Body of pancreas (tissue), 4 donors: Measurements from ENCODE around the gene MSX1. TPM values are rescaled to one million over a fixed set of nuclear protein-coding genes. Genes with fewer than 3 reads are reported as not detected.

Experiments
- ATAC-seq: fragments of 150-250 bp; one replicate; pipeline ENCODE4 v1.9.1; 2016
- DNase-seq, 4 donors: peaks; one replicate each; pipeline ENCODE4 v3.0.0-alpha.2; 2019
- H3K27ac ChIP-seq, 4 donors: fragments of 200-600 bp; sonication (generic); 1 replicate in 3 of 4; 2 replicates in 1 of 4; pipeline versions ENCODE4 v1.5.1 to v1.6.1; 2016 to 2019; ENCODE audit warnings: mild to moderate bottlenecking in 1 of 4, mixed read lengths in 1 of 4, moderate library complexity in 1 of 4
- H3K27me3 ChIP-seq, 2 donors: fragments of 200-600 bp; sonication (generic); one replicate each; pipeline ENCODE4 v1.6.0; 2016; ENCODE audit warnings: mild to moderate bottlenecking in 1 of 2
- H3K36me3 ChIP-seq, 2 donors: fragments of 200-600 bp; sonication (generic); replicated peaks in 1 of 2; 2 replicates each; pipeline ENCODE4 v1.5.1; 2016; ENCODE audit warnings: low read depth in 2 of 2; ENCODE audit not compliant: insufficient read depth in 1 of 2
- H3K4me1 ChIP-seq: fragments of 200-600 bp; sonication (generic); one replicate; pipeline ENCODE4 v1.6.0; 2016
- H3K4me3 ChIP-seq, 2 donors: fragments of 200-600 bp; sonication (generic); 1 replicate in 1 of 2; 2 replicates in 1 of 2; pipeline ENCODE4 v1.5.1; 2016 to 2019
- H3K9me3 ChIP-seq, 3 donors: fragments of 200-600 bp; sonication (generic); 1 replicate in 2 of 3; 2 replicates in 1 of 3; pipeline ENCODE4 v1.5.1; 2016
- POLR2A ChIP-seq, 3 donors: fragments of 450-650 bp; IDR thresholded peaks; one replicate each; pipeline ENCODE4 v1.6.1; 2016; ENCODE audit warnings: antibody characterized with exemption in 3 of 3, mild to moderate bottlenecking in 2 of 3
- WGBS, 2 donors: methylation state at CpG; one replicate each; pipeline ENCODE4 v1.1.5; 2017; 5-methylcytosine and 5-hydroxymethylcytosine counted together
- intact Hi-C: fragments of 100-400 bp; cut with DNase I; formaldehyde crosslinking; loops from one replicate; pipeline ENCODE4 v1.15.1; 2023
- total RNA-seq, 2 donors: library from RNA; depleted of rRNA; stranded (reverse); fragments of >200 nt; gene quantifications; one replicate each; pipeline ENCODE4 v1.1.0, GENCODE V29; 2016
- TF ChIP-seq, protein P1 (sequence below), 7 experiments: fragments of 450-650 bp in 4 of 7; fragments of 200-600 bp in 3 of 7; sonication (generic) in 3 of 7; IDR thresholded peaks; one replicate each; pipeline ENCODE4 v1.5.1; 2016 to 2019; ENCODE audit warnings: antibody characterized with exemption in 7 of 7

MSX1 gene
- total RNA-seq, 2 donors from 2014 or later, result 3.9 to 7.6 TPM

DNA sequence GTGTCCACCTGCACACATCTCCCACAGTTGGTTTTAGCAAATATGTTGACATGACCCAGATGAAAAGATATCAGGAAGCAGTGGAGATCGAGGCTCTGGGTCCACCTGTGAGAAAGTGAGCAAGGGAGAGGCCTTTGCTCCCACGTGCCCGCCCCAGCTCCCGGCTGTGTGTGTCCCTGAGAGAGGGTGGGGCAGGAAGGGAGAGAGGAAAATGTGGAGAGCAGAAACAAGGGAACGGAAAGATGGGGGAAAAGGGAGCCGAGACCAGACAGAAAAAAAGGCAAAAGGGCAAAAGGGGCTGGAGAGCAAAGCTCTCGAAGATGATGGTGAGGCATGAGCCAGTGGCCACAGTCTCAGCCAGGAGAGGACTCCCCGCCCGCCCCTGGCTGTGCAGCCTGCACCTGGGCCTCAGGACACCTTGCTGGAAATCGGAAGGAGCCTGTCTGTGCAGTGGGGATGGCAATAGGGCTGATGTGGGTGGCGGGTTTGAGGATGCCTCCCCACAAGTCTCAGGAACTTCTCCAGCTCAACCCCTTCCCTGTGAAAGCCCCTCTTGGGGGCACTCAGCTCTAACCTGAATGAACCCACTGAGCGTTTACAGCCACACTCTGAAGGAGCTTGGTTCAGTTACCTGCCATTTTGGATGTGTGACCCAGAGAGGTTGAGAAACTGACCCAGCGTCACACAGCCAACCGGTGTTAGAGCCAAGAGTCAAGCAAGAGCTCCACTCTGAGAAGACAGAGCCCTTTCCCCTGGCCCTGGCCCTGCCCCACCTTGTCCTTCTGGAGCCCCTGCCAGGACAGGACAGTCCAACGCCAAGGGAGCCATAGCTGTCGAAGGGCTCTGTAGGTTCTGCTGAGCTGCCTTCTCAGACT lies 20.3 kb upstream of the MSX1 start:
- intact Hi-C loops, result no loop called here
- no peak for TF ChIP-seq POLR2A (IDR thresholded peaks at IDR 0.05)
- TF ChIP-seq, protein P1, sequence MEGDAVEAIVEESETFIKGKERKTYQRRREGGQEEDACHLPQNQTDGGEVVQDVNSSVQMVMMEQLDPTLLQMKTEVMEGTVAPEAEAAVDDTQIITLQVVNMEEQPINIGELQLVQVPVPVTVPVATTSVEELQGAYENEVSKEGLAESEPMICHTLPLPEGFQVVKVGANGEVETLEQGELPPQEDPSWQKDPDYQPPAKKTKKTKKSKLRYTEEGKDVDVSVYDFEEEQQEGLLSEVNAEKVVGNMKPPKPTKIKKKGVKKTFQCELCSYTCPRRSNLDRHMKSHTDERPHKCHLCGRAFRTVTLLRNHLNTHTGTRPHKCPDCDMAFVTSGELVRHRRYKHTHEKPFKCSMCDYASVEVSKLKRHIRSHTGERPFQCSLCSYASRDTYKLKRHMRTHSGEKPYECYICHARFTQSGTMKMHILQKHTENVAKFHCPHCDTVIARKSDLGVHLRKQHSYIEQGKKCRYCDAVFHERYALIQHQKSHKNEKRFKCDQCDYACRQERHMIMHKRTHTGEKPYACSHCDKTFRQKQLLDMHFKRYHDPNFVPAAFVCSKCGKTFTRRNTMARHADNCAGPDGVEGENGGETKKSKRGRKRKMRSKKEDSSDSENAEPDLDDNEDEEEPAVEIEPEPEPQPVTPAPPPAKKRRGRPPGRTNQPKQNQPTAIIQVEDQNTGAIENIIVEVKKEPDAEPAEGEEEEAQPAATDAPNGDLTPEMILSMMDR (IDR thresholded peaks at IDR 0.05), result no peak
- Histone ChIP-seq H3K27me3 (no peaks in the 10 kb centered on the region), H3K9me3 (no peaks in the 10 kb centered on the region), H3K27ac (no peak overlapping the region), H3K4me1 (no peaks in the 10 kb centered on the region), H3K4me3 (no peak overlapping the region), H3K36me3 (no peaks in the 10 kb centered on the region)
- DNase-seq, result no peak
- 50 to 54% methylated on average over 14 to 16 of the region's 16 CpGs for WGBS, 2 donors
- ATAC-seq, result no peak

DNA sequence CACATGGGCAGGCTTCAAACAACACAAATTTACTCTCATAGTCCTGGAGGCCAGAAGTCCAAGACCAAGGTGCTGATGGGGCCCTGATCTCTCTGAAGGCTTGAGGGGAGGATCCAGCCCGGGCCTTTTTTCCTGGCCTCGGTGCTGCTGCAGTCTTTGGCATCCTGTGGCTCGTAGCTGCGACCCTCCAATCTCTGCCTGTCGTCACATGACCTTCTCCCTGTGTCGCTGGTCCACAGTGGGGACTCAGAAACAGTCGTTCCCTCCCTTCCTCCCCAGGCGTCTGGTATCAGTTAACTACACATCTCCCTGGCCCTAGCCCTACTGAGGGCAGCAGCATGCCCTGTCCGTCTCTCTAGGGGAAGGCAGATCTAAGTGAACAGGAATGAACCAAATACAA lies 19.1 kb upstream of the MSX1 start:
- intact Hi-C loops, result no loop called here
- WGBS, 2 donors, result 40 to 44% methylated on average over 9 of the region's 9 CpGs
- no peaks in the 10 kb centered on the region for H3K9me3 ChIP-seq
- no peak overlapping the region for H3K4me3 ChIP-seq
- H3K27me3 ChIP-seq, result no peaks in the 10 kb centered on the region
- no peak for TF ChIP-seq POLR2A (IDR thresholded peaks at IDR 0.05)
- TF ChIP-seq, protein P1 (IDR thresholded peaks at IDR 0.05), result no peak
- H3K27ac ChIP-seq, result no peak overlapping the region
- ATAC-seq (no peak), DNase-seq (no peak)
- H3K36me3 ChIP-seq, result no peaks in the 10 kb centered on the region
- H3K4me1 ChIP-seq, result no peaks in the 10 kb centered on the region

DNA sequence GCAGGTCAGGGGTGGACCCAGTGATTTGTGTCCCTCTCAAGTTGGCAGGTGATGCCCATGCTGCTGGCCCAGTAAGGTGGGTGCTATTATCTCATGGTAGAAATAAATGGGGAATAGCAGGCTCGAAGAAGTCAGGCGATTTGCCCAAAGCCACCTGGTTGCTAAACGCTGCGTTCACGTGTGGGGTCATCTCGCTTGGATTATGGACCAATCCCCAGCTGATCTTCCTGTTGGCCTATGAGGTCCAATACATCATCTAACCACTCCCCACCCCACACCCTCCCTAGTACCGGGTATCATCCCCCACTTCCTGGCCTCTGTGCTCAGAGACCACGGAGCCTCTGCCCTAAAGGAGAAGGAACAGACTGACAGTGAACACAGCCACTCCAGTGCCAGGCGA lies 18.3 kb upstream of the MSX1 start:
- Histone ChIP-seq H3K4me1 (no peaks in the 10 kb centered on the region), H3K36me3 (no peaks in the 10 kb centered on the region), H3K9me3 (no peaks in the 10 kb centered on the region), H3K4me3 (no peak overlapping the region), H3K27ac (no peak overlapping the region), H3K27me3 (no peaks in the 10 kb centered on the region)
- intact Hi-C loops, result no loop called here
- DNase-seq (no peak), ATAC-seq (no peak)
- 66 to 91% methylated on average over 9 of the region's 9 CpGs for WGBS, 2 donors
- TF ChIP-seq, protein P1 (IDR thresholded peaks at IDR 0.05), result no peak
- TF ChIP-seq POLR2A (IDR thresholded peaks at IDR 0.05), result no peak

DNA sequence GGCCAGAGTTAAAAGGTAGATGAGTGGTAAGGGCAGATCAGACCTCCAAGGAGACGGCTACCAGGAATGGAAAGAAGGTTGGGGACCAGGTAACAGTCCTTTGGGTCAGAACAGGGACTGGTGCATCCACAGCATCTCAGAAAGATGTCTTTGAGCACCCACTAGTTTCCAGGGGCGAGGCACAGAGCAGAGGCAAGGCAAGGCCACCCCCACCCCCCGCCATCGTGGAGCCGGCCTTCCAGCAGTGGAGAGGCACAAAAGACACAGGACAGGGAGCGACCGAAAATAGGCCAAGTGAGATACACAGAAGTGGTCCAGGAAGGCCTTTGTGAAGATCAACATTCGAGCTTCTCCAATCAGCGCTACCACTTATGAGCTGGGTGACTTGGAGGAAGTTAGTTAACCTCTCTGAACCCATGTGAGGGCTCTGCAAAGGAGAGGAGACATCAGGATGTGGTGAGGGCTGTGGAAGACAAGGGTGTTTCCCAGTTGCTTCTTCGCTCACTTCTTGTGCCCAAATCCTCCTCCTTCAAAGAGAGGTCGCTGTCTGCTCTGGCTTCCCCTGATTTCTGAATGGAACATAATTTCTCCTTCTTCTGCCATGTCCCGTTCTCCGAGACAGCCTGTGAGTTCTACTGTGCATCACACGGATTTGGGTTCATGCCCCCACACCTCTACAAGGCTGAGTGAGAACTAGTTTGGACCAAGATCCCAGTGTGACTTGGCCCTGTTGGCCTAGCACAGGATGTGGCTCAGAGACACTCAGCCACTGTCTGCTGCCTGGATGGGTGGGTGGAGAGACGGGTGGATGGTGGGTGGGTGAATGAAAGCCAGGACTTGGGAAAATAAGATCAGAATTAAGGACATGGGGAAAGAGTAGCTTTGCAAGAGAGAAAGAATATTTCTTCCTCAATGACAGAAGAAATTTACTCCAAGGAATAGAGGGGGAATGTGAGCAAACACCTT lies 16.7 kb upstream of the MSX1 start:
- Histone ChIP-seq H3K4me3 (no peak overlapping the region), H3K9me3 (no peaks in the 10 kb centered on the region), H3K27me3 (no peaks in the 10 kb centered on the region), H3K4me1 (no peaks in the 10 kb centered on the region), H3K27ac (no peak overlapping the region), H3K36me3 (no peaks in the 10 kb centered on the region)
- intact Hi-C loops, result no loop called here
- ATAC-seq, result no peak
- 66 to 69% methylated on average over 15 of the region's 15 CpGs for WGBS, 2 donors
- DNase-seq, result no peak
- TF ChIP-seq, protein P1 (IDR thresholded peaks at IDR 0.05), result no peak
- TF ChIP-seq POLR2A (IDR thresholded peaks at IDR 0.05), result no peak
